Dermis blood vessel endothelial cell (primary cell): ENCODE measurements around the gene DENND10. TPM values are rescaled to one million over a fixed set of nuclear protein-coding genes. Genes with fewer than 3 reads are reported as not detected.
"Not testable (repeated sequence)": the region's sequence is repeated elsewhere in the genome, so short reads cannot be mapped to it uniquely, and the experiment has no call there.

ENCODE experiments used
- DNase-seq: peaks from one replicate; pipeline ENCODE4 v3.0.0; 2010
- total RNA-seq: library from RNA; depleted of rRNA; stranded (reverse); fragments of >200 nt; gene quantifications from 2 replicates; pipeline ENCODE4 v1.2.3, GENCODE V29; 2014

The DENND10 gene
- total RNA-seq, 1 donor from 2014 or later = 65.9 TPM

GRCh38 chr10:119167041-119167440, 63.1 kb downstream of the DENND10 start:
- DNase-seq = no peak

- DNase-seq = no peak
Measured at GRCh38 chr10:119174109-119174508, 70.2 kb downstream of the DENND10 start.

- no peak for DNase-seq
Measured at GRCh38 chr10:119176166-119176565, 72.3 kb downstream of the DENND10 start.

- DNase-seq = no peak
Measured at GRCh38 chr10:119177708-119178371, 73.9 kb downstream of the DENND10 start.

- peak; percentile 94 for DNase-seq
Measured at GRCh38 chr10:119178372-119179119, 74.6 kb downstream of the DENND10 start, which contains the start of gene PRDX3. PRDX3 (minus strand) TSS chr10:119178812; CDS start chr10:119178790, 22 bp downstream.

GRCh38 chr10:119180850-119181400, 77.0 kb downstream of the DENND10 start:
- not testable (repeated sequence) for DNase-seq

GRCh38 chr10:119183664-119184412, 79.9 kb downstream of the DENND10 start:
- DNase-seq = no peak

Other genes starting within 250 kb of the DENND10 start
- 0.09 and 0.17 TPM in 2 replicates for gene NANOS1, start 74.4 kb upstream of the DENND10 start, total RNA-seq
- gene EIF3A, start 23.3 kb upstream of the DENND10 start, total RNA-seq = 131 and 167 TPM in 2 replicates
- gene SFXN4, start 61.6 kb downstream of the DENND10 start, total RNA-seq = 9.4 and 14.6 TPM in 2 replicates
- 158 and 231 TPM in 2 replicates for gene PRDX3, start 74.7 kb downstream of the DENND10 start, total RNA-seq
- 47.0 and 57.9 TPM in 2 replicates for gene GRK5, start 103.5 kb downstream of the DENND10 start, total RNA-seq